HepG2 (cell line): ENCODE results near the gene EHD4.

Experiments
- MAFK ChIP-seq, 2 experiments: IDR thresholded peaks in 1 of 2; conservative IDR thresholded peaks in 1 of 2; 2 replicates each; pipeline ENCODE4 v1.6.1; 2011; ENCODE audit warnings: improper control_type of control experiment in 2 of 2, low read length in 2 of 2
- ZNF143 ChIP-seq: sonication (generic); formaldehyde crosslinking; IDR thresholded peaks from 2 replicates; pipeline ENCODE4 v1.4.0; 2020; ENCODE audit warnings: missing genetic modification reagents
- TF ChIP-seq, protein P1 (sequence below): sonication (generic); formaldehyde crosslinking; IDR thresholded peaks from 2 replicates; pipeline ENCODE4 v1.5.0; 2020; ENCODE audit warnings: mild to moderate bottlenecking, missing genetic modification reagents, moderate library complexity
- TF ChIP-seq, protein P2 (sequence below): IDR thresholded peaks from 2 replicates; pipeline ENCODE4 v1.6.1; 2016; ENCODE audit warnings: mild to moderate bottlenecking

DNA sequence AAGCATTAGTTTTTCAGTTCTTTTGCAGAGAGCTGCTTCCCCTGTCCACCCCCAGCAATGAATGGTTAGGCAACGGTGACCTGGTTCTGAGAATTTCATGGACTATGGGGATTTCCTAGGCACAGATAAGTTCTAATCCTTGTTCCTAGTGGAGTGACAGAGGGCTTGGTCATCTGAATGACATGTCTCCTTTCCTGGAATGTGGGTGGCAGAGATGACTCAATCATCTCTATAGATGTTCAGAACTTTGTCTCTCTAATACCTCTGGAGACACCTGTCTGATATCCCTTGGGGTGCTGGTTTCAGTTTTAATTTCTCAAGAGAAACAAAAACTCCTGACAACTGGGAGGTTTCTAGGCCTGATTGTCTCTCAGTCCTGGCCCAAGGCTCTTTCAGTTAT, 38.1 kb upstream of the EHD4 start:
- TF ChIP-seq, protein P1, sequence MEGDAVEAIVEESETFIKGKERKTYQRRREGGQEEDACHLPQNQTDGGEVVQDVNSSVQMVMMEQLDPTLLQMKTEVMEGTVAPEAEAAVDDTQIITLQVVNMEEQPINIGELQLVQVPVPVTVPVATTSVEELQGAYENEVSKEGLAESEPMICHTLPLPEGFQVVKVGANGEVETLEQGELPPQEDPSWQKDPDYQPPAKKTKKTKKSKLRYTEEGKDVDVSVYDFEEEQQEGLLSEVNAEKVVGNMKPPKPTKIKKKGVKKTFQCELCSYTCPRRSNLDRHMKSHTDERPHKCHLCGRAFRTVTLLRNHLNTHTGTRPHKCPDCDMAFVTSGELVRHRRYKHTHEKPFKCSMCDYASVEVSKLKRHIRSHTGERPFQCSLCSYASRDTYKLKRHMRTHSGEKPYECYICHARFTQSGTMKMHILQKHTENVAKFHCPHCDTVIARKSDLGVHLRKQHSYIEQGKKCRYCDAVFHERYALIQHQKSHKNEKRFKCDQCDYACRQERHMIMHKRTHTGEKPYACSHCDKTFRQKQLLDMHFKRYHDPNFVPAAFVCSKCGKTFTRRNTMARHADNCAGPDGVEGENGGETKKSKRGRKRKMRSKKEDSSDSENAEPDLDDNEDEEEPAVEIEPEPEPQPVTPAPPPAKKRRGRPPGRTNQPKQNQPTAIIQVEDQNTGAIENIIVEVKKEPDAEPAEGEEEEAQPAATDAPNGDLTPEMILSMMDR (CRISPR knock-in tag): no peak
- TF ChIP-seq MAFK (conservative IDR thresholded peaks at IDR 0.05 in 1 of 2, IDR thresholded peaks at IDR 0.05 in 1 of 2; ENCODE audit: low read length in 2 of 2): no peak
- TF ChIP-seq, protein P2, sequence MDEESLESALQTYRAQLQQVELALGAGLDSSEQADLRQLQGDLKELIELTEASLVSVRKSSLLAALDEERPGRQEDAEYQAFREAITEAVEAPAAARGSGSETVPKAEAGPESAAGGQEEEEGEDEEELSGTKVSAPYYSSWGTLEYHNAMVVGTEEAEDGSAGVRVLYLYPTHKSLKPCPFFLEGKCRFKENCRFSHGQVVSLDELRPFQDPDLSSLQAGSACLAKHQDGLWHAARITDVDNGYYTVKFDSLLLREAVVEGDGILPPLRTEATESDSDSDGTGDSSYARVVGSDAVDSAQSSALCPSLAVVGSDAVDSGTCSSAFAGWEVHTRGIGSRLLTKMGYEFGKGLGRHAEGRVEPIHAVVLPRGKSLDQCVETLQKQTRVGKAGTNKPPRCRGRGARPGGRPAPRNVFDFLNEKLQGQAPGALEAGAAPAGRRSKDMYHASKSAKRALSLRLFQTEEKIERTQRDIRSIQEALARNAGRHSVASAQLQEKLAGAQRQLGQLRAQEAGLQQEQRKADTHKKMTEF (CRISPR knock-in tag): no peak
- no peak for TF ChIP-seq ZNF143
